RWPE2 (cell line): ENCODE results near the gene BRD1.

Experiments used
- ATAC-seq: fragments of 200-7000 bp; cut with Tn5 transposase; 3 replicates; pipeline ENCODE4 v1.9.1; 2021; ENCODE audit warnings: low read depth
- DNase-seq: peaks from one replicate; pipeline ENCODE4 v3.0.0-alpha.2; 2020; ENCODE audit warnings: low spot score
- H3K27ac ChIP-seq: fragments of 450-650 bp; 2 replicates; pipeline ENCODE4 v1.5.1; 2017; ENCODE audit warnings: mild to moderate bottlenecking; ENCODE audit not compliant: poor library complexity, severe bottlenecking
- H3K27me3 ChIP-seq: fragments of 250-450 bp; sonication (Bioruptor Pico); 2 replicates; pipeline ENCODE4 v1.5.1; 2021; ENCODE audit warnings: mild to moderate bottlenecking, moderate library complexity; ENCODE audit not compliant: insufficient read depth, poor library complexity, severe bottlenecking
- H3K36me3 ChIP-seq: fragments of 250-450 bp; sonication (Bioruptor Pico); 2 replicates; pipeline ENCODE4 v1.5.1; 2020; ENCODE audit warnings: low read depth, mild to moderate bottlenecking, moderate library complexity
- H3K4me1 ChIP-seq: fragments of 250-450 bp; sonication (Bioruptor Pico); 2 replicates; pipeline ENCODE4 v1.5.1; 2021; ENCODE audit warnings: mild to moderate bottlenecking, moderate library complexity; ENCODE audit not compliant: insufficient read depth, poor library complexity, severe bottlenecking
- H3K4me3 ChIP-seq: fragments of 250-450 bp; sonication (Bioruptor Pico); 2 replicates; pipeline ENCODE4 v1.5.1; 2021; ENCODE audit warnings: mild to moderate bottlenecking, moderate library complexity; ENCODE audit not compliant: severe bottlenecking
- H3K9me3 ChIP-seq: fragments of 250-450 bp; sonication (Bioruptor Pico); 2 replicates; pipeline ENCODE4 v1.5.1; 2021; ENCODE audit warnings: mild to moderate bottlenecking, moderate library complexity; ENCODE audit not compliant: severe bottlenecking
- CTCF ChIP-seq: fragments of 450-650 bp; IDR thresholded peaks from one replicate; pipeline ENCODE4 v1.5.1; 2017; ENCODE audit warnings: mild to moderate bottlenecking, moderate library complexity; ENCODE audit not compliant: poor library complexity, severe bottlenecking

BRD1 gene

GRCh38 chr22:49827853-49828598, at the start of gene BRD1:
Gene BRD1, minus strand, starts transcription at chr22:49827873. Its CDS starts 3,556 bp downstream, at chr22:49824317.
- Histone ChIP-seq H3K27ac (peak within 1 kb of the TSS; percentile 29), H3K4me3 (peak within 1 kb of the TSS; percentile 87), H3K4me1 (peaks cover 9% of the 10 kb centered on the region), H3K9me3 (peaks cover 6% of the 10 kb centered on the region), H3K27me3 (no peaks in the 10 kb centered on the region), H3K36me3 (peaks cover 31% of the 10 kb centered on the region)
- no peak for TF ChIP-seq CTCF
- peak; percentile 72 for ATAC-seq
- no peak for DNase-seq

GRCh38 chr22:49873228-49873940, 45.7 kb upstream of the BRD1 start:
- H3K9me3 ChIP-seq, result peaks cover 3% of the 10 kb centered on the region
- no peak overlapping the region for H3K4me3 ChIP-seq
- TF ChIP-seq CTCF, result no peak
- no peaks in the 10 kb centered on the region for H3K4me1 ChIP-seq
- H3K27me3 ChIP-seq, result no peaks in the 10 kb centered on the region
- no peak for ATAC-seq
- H3K27ac ChIP-seq, result no peak overlapping the region
- H3K36me3 ChIP-seq, result peaks cover 19% of the 10 kb centered on the region
- DNase-seq, result no peak

GRCh38 chr22:49872347-49872746, 44.7 kb upstream of the BRD1 start:
- Histone ChIP-seq H3K4me3 (no peak overlapping the region), H3K27ac (no peak overlapping the region), H3K9me3 (peaks cover 3% of the 10 kb centered on the region), H3K4me1 (no peaks in the 10 kb centered on the region), H3K27me3 (no peaks in the 10 kb centered on the region), H3K36me3 (peaks cover 12% of the 10 kb centered on the region; the same call in 1 of the 2 replicates)
- DNase-seq, result no peak
- no peak for TF ChIP-seq CTCF
- no peak for ATAC-seq

- H3K27ac ChIP-seq, result no peak overlapping the region
- no peaks in the 10 kb centered on the region for H3K27me3 ChIP-seq
- no peaks in the 10 kb centered on the region for H3K4me1 ChIP-seq
- no peak overlapping the region for H3K4me3 ChIP-seq
- H3K36me3 ChIP-seq, result peaks cover 6% of the 10 kb centered on the region; the same call in 1 of the 2 replicates
- no peak for ATAC-seq
- H3K9me3 ChIP-seq, result peaks cover 3% of the 10 kb centered on the region
- no peak for DNase-seq
- TF ChIP-seq CTCF, result no peak
Observed at GRCh38 chr22:49871482-49871881, 43.8 kb upstream of the BRD1 start.
